Jurkat, Clone E6-1 (cell line): Measurements from ENCODE around the gene FHL5.
"Not testable (repeated sequence)": the region's sequence is repeated elsewhere in the genome, so short reads cannot be mapped to it uniquely, and the experiment has no call there.

Experiments
- DNase-seq: peaks from one replicate; pipeline ENCODE4 v3.0.0-alpha.2; 2011; ENCODE audit warnings: low read depth, low spot score
- H3K4me3 ChIP-seq: 2 replicates; pipeline ENCODE4 v1.5.1; 2011; ENCODE audit warnings: mild to moderate bottlenecking, low read length, control low read depth, moderate library complexity

Gene FHL5

GRCh38 chr6:96582436-96582835, 19.5 kb downstream of the FHL5 start:
- H3K4me3 ChIP-seq, result no peak overlapping the region
- DNase-seq, result no peak

- no peak overlapping the region for H3K4me3 ChIP-seq
- DNase-seq, result no peak
Observed at GRCh38 chr6:96604420-96604819, 41.5 kb downstream of the FHL5 start.

GRCh38 chr6:96608074-96608473, 45.1 kb downstream of the FHL5 start:
- H3K4me3 ChIP-seq, result no peak overlapping the region
- no peak for DNase-seq

- DNase-seq, result no peak
- no peak overlapping the region for H3K4me3 ChIP-seq
Observed at GRCh38 chr6:96610019-96610418, 47.1 kb downstream of the FHL5 start.

- DNase-seq, result no peak
- no peak overlapping the region for H3K4me3 ChIP-seq
Observed at GRCh38 chr6:96611342-96611991, 48.5 kb downstream of the FHL5 start.

GRCh38 chr6:96613291-96613999, 50.5 kb downstream of the FHL5 start:
- DNase-seq, result no peak
- no peak overlapping the region for H3K4me3 ChIP-seq

- no peak overlapping the region for H3K4me3 ChIP-seq
- DNase-seq, result no peak
Observed at GRCh38 chr6:96620851-96621250, 57.9 kb downstream of the FHL5 start.

GRCh38 chr6:96621983-96622382, 59.1 kb downstream of the FHL5 start:
- no peak overlapping the region for H3K4me3 ChIP-seq
- no peak for DNase-seq

GRCh38 chr6:96624957-96625356, 62.0 kb downstream of the FHL5 start:
- no peak overlapping the region for H3K4me3 ChIP-seq
- DNase-seq, result peak; percentile 7

GRCh38 chr6:96626759-96627364, 63.9 kb downstream of the FHL5 start:
- H3K4me3 ChIP-seq, result no peak overlapping the region
- peak; percentile 35 for DNase-seq

GRCh38 chr6:96631248-96631647, 68.3 kb downstream of the FHL5 start:
- H3K4me3 ChIP-seq, result no peak overlapping the region
- DNase-seq, result no peak

- H3K4me3 ChIP-seq, DNase-seq: not testable (repeated sequence)
Observed at GRCh38 chr6:96637979-96638378, 75.1 kb downstream of the FHL5 start.

- DNase-seq, result no peak
- no peak overlapping the region for H3K4me3 ChIP-seq
Observed at GRCh38 chr6:96645106-96645505, 82.2 kb downstream of the FHL5 start.

GRCh38 chr6:96649926-96650325, 87.0 kb downstream of the FHL5 start:
- DNase-seq, result no peak
- H3K4me3 ChIP-seq, result no peak overlapping the region

- DNase-seq, result peak; percentile 41
- H3K4me3 ChIP-seq, result no peak overlapping the region
Observed at GRCh38 chr6:96651816-96652215, 88.9 kb downstream of the FHL5 start.

GRCh38 chr6:96652552-96652951, 89.6 kb downstream of the FHL5 start:
- no peak for DNase-seq
- no peak overlapping the region for H3K4me3 ChIP-seq

- no peak for DNase-seq
- H3K4me3 ChIP-seq, result no peak overlapping the region
Observed at GRCh38 chr6:96653181-96653580, 90.3 kb downstream of the FHL5 start.

- DNase-seq, result no peak
- H3K4me3 ChIP-seq, result no peak overlapping the region
Observed at GRCh38 chr6:96656567-96656966, 93.6 kb downstream of the FHL5 start.

GRCh38 chr6:96657344-96657743, 94.4 kb downstream of the FHL5 start:
- no peak for DNase-seq
- H3K4me3 ChIP-seq, result no peak overlapping the region

GRCh38 chr6:96659084-96659845, 96.3 kb downstream of the FHL5 start:
- no peak for DNase-seq
- no peak overlapping the region for H3K4me3 ChIP-seq
